NCI-H2107 (cell line): ENCODE measurements around the gene LONP2.

Source experiments
- DNase-seq: peaks from one replicate; lab custom pipeline; 2025; lab: John Stamatoyannopoulos, UW

LONP2 gene

GRCh38 chr16:48244080-48244862 lies at the start of gene LONP2:
Gene LONP2, plus strand, starts transcription at chr16:48244300. Its CDS starts 89 bp downstream, at chr16:48244389.
- peak; percentile 52 for DNase-seq

DNA sequence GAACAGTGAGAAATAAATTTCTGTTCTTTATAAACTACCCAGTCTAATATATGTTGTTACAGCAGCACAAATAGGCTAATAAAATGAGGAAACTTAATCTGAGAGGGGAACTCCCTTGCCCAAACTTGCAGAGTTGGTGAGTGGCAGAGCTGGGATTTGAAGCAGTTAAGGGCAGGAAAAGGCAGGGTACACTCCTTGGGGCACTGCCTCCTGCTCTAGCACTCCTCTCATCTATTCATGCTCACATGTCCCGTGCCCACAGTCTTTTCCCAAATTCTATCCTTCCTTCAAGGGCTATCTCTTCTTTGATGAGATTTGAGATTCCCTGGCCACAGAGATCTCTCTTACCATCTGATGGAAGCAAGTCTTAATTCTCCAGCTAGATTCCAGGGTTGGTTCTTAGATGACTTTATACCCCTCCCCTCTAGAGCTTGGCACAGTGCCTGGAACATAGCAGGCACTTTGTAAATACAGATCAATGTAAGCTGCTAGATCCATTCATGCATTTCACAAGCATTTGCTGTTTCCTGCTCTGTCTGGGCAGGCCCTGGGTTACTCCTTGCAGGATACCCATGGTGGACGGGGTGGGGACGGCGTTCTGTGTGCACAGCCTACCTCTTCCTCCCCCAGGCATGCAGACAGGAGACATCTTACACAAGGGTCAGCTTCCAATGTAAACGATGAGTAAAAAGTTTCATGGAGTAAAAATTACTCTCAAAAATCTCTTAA lies 49.1 kb upstream of the LONP2 start:
- DNase-seq = peak; percentile 28

DNA sequence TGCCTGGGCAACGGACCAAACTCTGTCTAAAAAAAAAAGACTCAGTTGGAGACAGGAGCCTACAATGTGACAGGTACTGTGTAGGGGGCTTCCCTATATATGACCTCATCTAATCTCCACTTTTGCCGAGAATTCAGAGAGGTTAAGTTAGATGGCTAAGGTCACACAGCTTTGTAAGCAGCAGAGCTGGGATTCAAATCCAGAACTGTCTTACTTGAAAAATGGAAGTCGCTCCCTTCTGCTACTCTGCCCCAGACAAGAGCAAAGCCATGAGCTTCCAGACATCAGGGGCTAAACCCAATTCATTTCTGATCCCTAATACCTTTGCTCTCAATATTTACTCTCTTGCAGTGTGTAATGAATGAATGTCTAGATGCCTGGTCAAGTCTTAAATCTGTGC lies 46.8 kb upstream of the LONP2 start:
- DNase-seq = no peak

DNA sequence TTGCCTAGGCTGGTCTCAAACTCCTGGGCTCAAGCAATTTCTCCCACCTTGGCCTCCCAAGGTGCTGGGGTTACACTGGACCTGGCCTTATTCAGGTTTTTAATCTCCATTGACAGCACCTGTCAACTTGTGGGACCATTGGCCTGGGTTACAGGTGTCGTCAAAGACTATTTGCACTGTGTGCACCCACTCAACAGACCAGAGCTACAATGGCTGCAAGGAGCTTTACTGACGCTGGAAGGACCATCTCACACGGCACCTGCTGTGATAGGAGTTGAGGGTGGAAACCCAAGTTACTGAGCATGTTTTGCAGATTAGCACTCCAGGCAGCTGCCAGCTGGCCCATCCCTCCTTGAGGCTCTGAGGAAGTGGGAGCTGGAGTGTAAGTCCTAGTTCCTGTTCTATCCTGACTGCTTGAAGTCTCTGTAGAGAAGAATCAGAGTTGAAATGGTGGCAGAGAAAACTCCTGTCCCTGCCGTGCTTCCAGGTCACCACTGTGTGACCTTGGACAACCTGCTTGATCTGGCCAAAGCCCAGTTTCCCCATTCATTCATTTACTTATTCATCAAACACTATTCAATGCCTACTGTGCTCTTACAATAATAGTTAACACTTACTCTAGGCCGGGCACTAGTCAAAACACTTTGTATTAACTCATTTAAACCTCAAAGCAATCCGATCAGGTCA lies 42.4 kb upstream of the LONP2 start:
- no peak for DNase-seq

DNA sequence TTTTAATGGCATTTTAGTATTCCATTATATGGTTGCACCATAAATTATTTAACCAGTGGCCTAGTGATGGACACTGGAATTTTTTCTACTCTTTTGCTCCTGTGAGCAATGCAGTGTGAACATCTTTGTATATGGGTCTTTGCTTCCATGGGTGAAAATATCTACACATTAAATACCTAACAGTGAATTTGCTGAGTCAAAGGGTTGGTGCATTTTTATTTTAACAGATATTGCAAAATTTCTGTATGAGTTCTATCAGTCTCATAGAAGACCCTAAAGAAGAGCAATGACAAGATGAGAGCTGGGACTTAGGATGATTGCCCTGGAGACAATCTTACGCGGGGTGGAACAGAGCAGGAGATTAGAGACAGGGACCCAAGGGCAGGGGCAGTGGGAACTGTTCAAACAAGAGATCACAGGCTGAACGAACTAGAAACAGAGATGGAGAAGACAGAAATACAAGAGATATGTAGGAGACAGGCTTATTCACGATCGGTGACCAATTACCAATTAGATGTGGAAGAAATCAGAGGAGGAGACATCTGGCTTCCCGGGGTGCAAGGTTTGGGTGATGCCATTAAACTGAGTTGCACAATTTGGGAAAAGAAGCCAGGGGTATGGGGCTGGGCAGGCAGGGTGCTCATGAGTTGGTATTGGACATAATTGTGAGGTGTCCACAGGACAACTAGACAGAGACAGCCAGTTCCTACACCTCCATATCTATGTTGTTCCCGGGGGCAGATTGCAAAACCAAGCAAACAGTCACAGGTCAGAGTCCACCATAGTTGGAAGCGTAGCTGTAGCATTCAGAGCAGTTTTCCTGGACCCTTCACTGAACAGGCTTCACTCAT lies 39.9 kb upstream of the LONP2 start:
- DNase-seq = no peak

GRCh38 chr16:48204825-48205151 lies 39.3 kb upstream of the LONP2 start:
- DNase-seq = no peak

DNA sequence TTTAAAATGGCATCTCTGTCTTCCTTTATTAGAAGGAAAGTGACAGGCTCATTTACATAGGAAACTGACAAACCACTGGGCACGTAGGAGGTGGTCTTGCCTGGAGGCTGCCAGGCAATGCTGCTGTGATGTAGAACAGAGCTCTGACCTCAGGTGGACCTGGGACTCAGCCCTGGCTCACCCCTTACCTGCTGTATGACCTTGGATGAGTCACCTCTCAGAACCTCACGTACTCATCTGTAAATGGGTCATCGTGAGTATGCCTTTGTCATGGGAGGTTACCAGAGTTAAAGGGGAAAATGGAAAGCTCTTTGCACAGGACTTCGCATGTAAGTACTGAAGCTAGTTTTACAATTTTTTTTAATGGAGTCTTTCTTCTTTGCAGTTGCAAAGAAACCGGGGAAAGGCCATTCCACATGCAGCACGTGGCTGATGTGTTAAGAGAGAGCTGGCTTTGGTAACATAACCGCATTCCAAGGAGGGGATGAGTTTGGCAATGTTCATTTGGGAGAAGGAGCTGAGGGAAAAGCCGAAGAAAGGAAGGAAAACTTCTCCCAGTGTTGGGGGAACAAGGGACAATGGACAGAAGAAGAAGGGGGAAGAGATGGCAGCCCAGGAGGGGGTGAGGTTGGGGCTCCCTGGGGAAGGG lies 37.4 kb upstream of the LONP2 start:
- no peak for DNase-seq

- no peak for DNase-seq
These were observed 33.4 kb upstream of the LONP2 start for GRCh38 chr16:48210747-48211146.

GRCh38 chr16:48212033-48212432 lies 32.1 kb upstream of the LONP2 start:
- no peak for DNase-seq

DNA sequence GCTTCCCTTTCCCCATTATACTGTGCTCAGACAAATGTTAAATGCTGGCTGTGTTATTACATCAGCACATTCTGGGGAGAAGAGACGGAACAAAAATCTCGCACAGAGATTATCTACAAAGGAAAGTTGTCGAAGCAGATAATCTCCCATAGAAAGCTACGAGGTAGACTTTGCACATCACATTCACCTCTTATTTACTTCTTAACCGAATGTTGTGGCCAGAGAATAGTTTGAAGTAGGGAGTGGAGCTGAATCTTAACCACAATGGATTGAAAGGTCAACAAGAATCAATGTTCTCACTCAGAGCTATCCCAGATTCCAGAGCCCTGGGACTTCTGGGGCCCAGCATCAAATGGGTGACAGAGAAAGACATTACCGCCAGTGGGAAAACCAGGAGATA lies 28.4 kb upstream of the LONP2 start:
- DNase-seq = no peak

DNA sequence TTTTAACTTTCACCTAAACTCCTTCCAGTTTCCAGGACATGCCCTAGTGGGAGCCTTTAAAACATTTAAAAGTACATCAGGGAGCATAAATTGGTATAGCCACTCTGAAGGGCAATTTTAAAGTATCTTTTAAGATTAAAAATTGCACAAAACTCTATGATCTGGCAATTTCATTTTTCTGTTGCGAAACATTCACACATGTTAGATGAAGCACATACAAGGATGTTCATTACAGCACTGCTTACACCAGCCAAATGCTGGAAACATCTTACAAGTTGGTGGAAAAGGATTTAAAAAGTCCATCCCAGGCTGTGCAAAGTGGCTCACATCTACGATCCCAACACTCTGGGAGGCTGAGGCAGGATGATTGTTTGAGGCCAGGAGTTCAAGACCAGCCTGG lies 26.4 kb upstream of the LONP2 start:
- DNase-seq = no peak

- no peak for DNase-seq
These were observed 25.6 kb upstream of the LONP2 start for GRCh38 chr16:48218473-48218872.

- no peak for DNase-seq
These were observed 23.2 kb upstream of the LONP2 start for GRCh38 chr16:48220891-48221290.

DNA sequence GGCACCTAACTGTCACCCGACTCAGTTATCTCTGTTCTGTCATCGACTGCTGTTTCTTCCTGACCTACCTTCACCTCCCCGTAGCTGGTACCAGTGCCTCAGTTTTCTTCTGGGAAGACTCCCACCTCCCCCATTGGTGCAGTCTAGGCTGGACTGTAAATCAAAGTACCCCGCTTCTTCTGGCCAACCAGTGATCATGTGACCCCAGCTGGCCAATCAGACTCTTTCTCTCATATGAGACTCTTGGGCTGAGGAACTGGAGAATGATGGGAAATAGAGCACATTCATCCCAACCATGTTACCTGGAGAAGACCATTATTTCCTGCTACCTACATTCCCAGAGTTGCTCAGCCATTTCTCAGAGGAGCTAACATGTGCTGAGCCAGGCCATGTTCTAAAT lies 20.6 kb upstream of the LONP2 start:
- DNase-seq = no peak

- no peak for DNase-seq
These were observed 18.6 kb upstream of the LONP2 start for GRCh38 chr16:48225456-48225855.

DNA sequence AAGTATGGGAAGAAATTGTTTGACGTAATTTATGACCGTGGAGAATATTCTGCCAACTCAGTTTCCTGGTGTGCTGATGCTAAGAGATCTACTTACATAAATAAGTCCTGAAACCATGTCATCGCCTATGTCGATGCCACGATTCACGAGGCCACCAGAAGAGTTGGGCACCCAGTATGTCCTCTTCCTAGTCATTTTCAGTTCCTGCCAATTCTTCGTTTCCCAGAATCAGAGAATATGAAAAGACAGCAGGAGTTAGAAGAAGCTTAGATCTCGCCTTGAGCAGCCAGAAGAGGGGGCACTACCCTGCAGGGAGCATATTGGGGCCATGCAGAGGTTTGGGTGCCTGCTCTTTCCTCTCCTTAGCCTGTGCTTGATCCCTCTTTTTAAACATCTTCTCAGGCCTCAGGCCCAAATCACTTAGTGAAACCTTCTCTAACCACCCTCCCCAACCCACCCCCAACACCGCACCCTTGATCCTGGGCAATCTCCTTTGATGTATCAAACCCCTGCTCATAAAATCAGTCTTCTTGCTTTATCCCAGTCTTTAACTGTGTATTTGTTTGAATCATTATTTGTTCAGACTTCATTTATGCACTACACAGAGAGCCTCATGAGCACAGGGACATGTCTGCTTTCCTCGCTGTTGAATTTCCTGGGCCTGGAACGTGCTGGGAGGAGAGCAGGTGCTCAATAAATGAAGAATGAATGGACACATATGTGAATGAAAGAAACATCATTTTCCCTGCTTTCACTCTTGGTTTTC lies 12.2 kb upstream of the LONP2 start:
- no peak for DNase-seq

GRCh38 chr16:48232493-48233040 lies 11.5 kb upstream of the LONP2 start:
- no peak for DNase-seq

DNA sequence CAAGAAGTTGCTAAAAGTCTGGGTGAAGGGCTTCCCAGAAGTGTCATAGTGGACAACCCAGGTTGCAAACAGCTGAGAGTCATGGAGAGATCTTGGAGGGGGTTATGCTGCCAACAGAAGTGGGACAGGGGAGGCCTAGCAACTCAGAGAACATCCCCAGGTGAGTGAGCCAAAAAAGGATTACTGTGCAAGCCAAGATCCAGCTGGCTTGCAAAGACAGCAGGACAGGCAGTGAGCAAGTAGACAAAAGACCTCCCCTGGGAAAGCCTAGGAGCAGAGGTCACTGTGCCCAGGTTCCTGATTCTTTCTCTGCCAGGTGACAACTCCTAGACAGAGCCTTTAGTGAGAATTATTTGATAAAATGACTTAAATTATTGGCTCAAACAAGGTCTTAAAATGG lies 9.5 kb upstream of the LONP2 start:
- no peak for DNase-seq

GRCh38 chr16:48235058-48235555 lies 9.0 kb upstream of the LONP2 start:
- DNase-seq = no peak

GRCh38 chr16:48235556-48236136 lies 8.5 kb upstream of the LONP2 start:
- no peak for DNase-seq
